ENCODE measurements around the gene ARPC1B.

GRCh38 chr7:99428972-99429566 lies 54.5 kb downstream of the ARPC1B start:
- TF ChIP-seq ATF3 (IDR thresholded peaks at IDR 0.05) = no peak
- TF ChIP-seq, protein P1, sequence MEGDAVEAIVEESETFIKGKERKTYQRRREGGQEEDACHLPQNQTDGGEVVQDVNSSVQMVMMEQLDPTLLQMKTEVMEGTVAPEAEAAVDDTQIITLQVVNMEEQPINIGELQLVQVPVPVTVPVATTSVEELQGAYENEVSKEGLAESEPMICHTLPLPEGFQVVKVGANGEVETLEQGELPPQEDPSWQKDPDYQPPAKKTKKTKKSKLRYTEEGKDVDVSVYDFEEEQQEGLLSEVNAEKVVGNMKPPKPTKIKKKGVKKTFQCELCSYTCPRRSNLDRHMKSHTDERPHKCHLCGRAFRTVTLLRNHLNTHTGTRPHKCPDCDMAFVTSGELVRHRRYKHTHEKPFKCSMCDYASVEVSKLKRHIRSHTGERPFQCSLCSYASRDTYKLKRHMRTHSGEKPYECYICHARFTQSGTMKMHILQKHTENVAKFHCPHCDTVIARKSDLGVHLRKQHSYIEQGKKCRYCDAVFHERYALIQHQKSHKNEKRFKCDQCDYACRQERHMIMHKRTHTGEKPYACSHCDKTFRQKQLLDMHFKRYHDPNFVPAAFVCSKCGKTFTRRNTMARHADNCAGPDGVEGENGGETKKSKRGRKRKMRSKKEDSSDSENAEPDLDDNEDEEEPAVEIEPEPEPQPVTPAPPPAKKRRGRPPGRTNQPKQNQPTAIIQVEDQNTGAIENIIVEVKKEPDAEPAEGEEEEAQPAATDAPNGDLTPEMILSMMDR (IDR thresholded peaks at IDR 0.05; ENCODE audit: low read depth, low read length, missing input control) = no peak
- TF ChIP-seq SP1 (IDR thresholded peaks at IDR 0.05) = no peak
- no peak for TF ChIP-seq RAD21 (IDR thresholded peaks at IDR 0.05)
- TF ChIP-seq REST (IDR thresholded peaks at IDR 0.05) = no peak
- no peak for TF ChIP-seq GABPA (IDR thresholded peaks at IDR 0.05 in 1 of 2, conservative IDR thresholded peaks at IDR 0.05 in 1 of 2)
- no peak for TF ChIP-seq MAX (IDR thresholded peaks at IDR 0.05)
- TF ChIP-seq TAF1 (conservative IDR thresholded peaks at IDR 0.05) = no peak
- no peak for TF ChIP-seq YY1 (IDR thresholded peaks at IDR 0.05)
- TF ChIP-seq EGR1 (IDR thresholded peaks at IDR 0.05; ENCODE audit: low read depth in 2 of 2) = no peak
- no peak for TF ChIP-seq HNF4A (conservative IDR thresholded peaks at IDR 0.05)
- no peak for TF ChIP-seq RXRA (IDR thresholded peaks at IDR 0.05)
- TF ChIP-seq FOXA1 (IDR thresholded peaks at IDR 0.05) = no peak

Measured in liver (tissue), 3 donors.